IMR-90 (cell line): ENCODE data around the gene R3HDM2. TPM values are rescaled to one million over a fixed set of nuclear protein-coding genes. Genes with fewer than 3 reads are reported as not detected.

ENCODE experiments used
- ATAC-seq: fragments of 200-7000 bp; cut with Tn5 transposase; 2 replicates; pipeline ENCODE4 v1.9.1; 2020; ENCODE audit warnings: low read depth, mild to moderate bottlenecking, moderate library complexity
- BruUV-seq: library from RNA; stranded (reverse); fragments of 400-500 nt; replicated peaks from 2 replicates; lab custom pipeline; 2021; lab: Mats Ljungman, UMichigan
- CTCF ChIA-PET: fragments of 300-600 bp; formaldehyde crosslinking; extraction: SDS; loops from one replicate; lab custom pipeline; 2021; ENCODE audit warnings: antibody characterized with exemption; lab: Yijun Ruan, JAX
- POLR2A ChIA-PET: fragments of 300-600 bp; sonication (Branson Sonifier 250); formaldehyde crosslinking; loops from one replicate; lab custom pipeline; 2022; ENCODE audit warnings: antibody characterized with exemption; ENCODE audit not compliant: unreplicated experiment; lab: Charles Lee
- DNase-seq: peaks from one replicate; pipeline ENCODE4 v3.0.0; 2013
- H2AFZ ChIP-seq: replicated peaks from 2 replicates; pipeline ENCODE3; 2013; ENCODE audit warnings: low read length, mild to moderate bottlenecking; ENCODE audit not compliant: poor library complexity
- H2AK5ac ChIP-seq: 2 replicates; pipeline ENCODE4 v1.6.1; 2013; ENCODE audit warnings: low read depth, low read length, inconsistent platforms
- H2AK9ac ChIP-seq: replicated peaks from 2 replicates; pipeline ENCODE3; 2013; ENCODE audit warnings: mild to moderate bottlenecking, low read depth, low read length, moderate library complexity; ENCODE audit not compliant: poor library complexity
- H2BK120ac ChIP-seq: 2 replicates; pipeline ENCODE4 v1.6.1; 2013; ENCODE audit warnings: low read depth, low read length, inconsistent platforms
- H2BK15ac ChIP-seq: 3 replicates; pipeline ENCODE4 v1.6.1; 2013; ENCODE audit warnings: low read depth, low read length, inconsistent platforms
- H2BK20ac ChIP-seq: 2 replicates; pipeline ENCODE4 v1.6.1; 2013; ENCODE audit warnings: low read depth, mild to moderate bottlenecking, inconsistent platforms, low read length, moderate library complexity
- H2BK5ac ChIP-seq: 2 replicates; pipeline ENCODE4 v1.6.1; 2013; ENCODE audit warnings: mild to moderate bottlenecking, low read depth, low read length, inconsistent platforms; ENCODE audit not compliant: poor library complexity, severe bottlenecking
- H3K14ac ChIP-seq: replicated peaks from 2 replicates; pipeline ENCODE4 v1.6.1; 2013; ENCODE audit warnings: low read depth, low read length, inconsistent platforms
- H3K18ac ChIP-seq: 2 replicates; pipeline ENCODE4 v1.6.1; 2013; ENCODE audit warnings: low read depth, low read length, control low read depth
- H3K23ac ChIP-seq: 2 replicates; pipeline ENCODE4 v1.6.1; 2013; ENCODE audit warnings: low read depth, low read length, inconsistent platforms
- H3K27ac ChIP-seq: 2 replicates; pipeline ENCODE4 v1.5.1; 2013; ENCODE audit warnings: mild to moderate bottlenecking, control low read depth, low read length; ENCODE audit not compliant: insufficient read depth
- H3K27me3 ChIP-seq: 2 replicates; pipeline ENCODE4 v1.6.1; 2013; ENCODE audit warnings: low read length; ENCODE audit not compliant: control insufficient read depth, insufficient read depth
- H3K36me3 ChIP-seq: 2 replicates; pipeline ENCODE4 v1.6.1; 2013; ENCODE audit warnings: low read length, mixed read lengths; ENCODE audit not compliant: control insufficient read depth, insufficient read depth
- H3K4ac ChIP-seq: 2 replicates; pipeline ENCODE4 v1.6.1; 2013; ENCODE audit warnings: low read depth, low read length, inconsistent platforms
- H3K4me1 ChIP-seq: 2 replicates; pipeline ENCODE4 v1.6.1; 2013; ENCODE audit warnings: low read length, mixed read lengths; ENCODE audit not compliant: control insufficient read depth, insufficient read depth
- H3K4me2 ChIP-seq: 2 replicates; pipeline ENCODE4 v1.6.1; 2013; ENCODE audit warnings: low read depth, mild to moderate bottlenecking, control low read depth, low read length, moderate library complexity
- H3K4me3 ChIP-seq: 2 replicates; pipeline ENCODE4 v1.5.1; 2013; ENCODE audit warnings: low read depth, mild to moderate bottlenecking, control low read depth, low read length, moderate library complexity; ENCODE audit not compliant: insufficient read depth
- H3K56ac ChIP-seq: 2 replicates; pipeline ENCODE4 v1.6.1; 2013; ENCODE audit warnings: low read length, inconsistent platforms; ENCODE audit not compliant: insufficient read depth; ENCODE audit errors: extremely low read depth
- H3K79me1 ChIP-seq, 2 experiments: 2 replicates each; pipeline ENCODE4 v1.6.1; 2013; ENCODE audit warnings: low read length in 2 of 2, inconsistent platforms in 1 of 2, low read depth in 1 of 2
- H3K9ac ChIP-seq: 2 replicates; pipeline ENCODE4 v1.6.1; 2013; ENCODE audit warnings: low read depth, low read length, control low read depth
- H3K9me1 ChIP-seq: 2 replicates; pipeline ENCODE4 v1.6.1; 2013; ENCODE audit warnings: low read length, inconsistent platforms; ENCODE audit not compliant: insufficient read depth
- H3K9me3 ChIP-seq: 2 replicates; pipeline ENCODE4 v1.6.1; 2013; ENCODE audit warnings: low read length; ENCODE audit not compliant: control insufficient read depth, insufficient read depth
- H4K20me1 ChIP-seq: 2 replicates; pipeline ENCODE4 v1.6.1; 2013; ENCODE audit warnings: low read length, inconsistent platforms; ENCODE audit not compliant: insufficient read depth
- H4K5ac ChIP-seq: 2 replicates; pipeline ENCODE4 v1.6.1; 2013; ENCODE audit warnings: mild to moderate bottlenecking, low read depth, low read length, control low read depth
- H4K8ac ChIP-seq, 2 experiments: 2 replicates each; pipeline ENCODE4 v1.6.1; 2013; ENCODE audit warnings: low read depth in 2 of 2, low read length in 2 of 2, control low read depth in 1 of 2, inconsistent platforms in 1 of 2
- H4K91ac ChIP-seq: 2 replicates; pipeline ENCODE4 v1.6.1; 2013; ENCODE audit warnings: low read depth, low read length, inconsistent platforms; ENCODE audit not compliant: insufficient read depth
- BHLHE40 ChIP-seq: fragments of 150-350 bp; IDR thresholded peaks from 2 replicates; pipeline ENCODE4 v1.6.1; 2016; ENCODE audit warnings: mild to moderate bottlenecking, low read depth, low read length
- CEBPB ChIP-seq: IDR thresholded peaks from 2 replicates; pipeline ENCODE4 v1.6.1; 2012; ENCODE audit warnings: low read depth, low read length, improper control_type of control experiment
- CHD1 ChIP-seq: IDR thresholded peaks from 2 replicates; pipeline ENCODE4 v1.6.1; 2012; ENCODE audit warnings: low read depth, low read length, improper control_type of control experiment
- FOS ChIP-seq: fragments of 150-350 bp; IDR thresholded peaks from 2 replicates; pipeline ENCODE4 v1.6.1; 2016; ENCODE audit warnings: low read depth, low read length
- MAFK ChIP-seq: IDR thresholded peaks from 2 replicates; pipeline ENCODE4 v1.6.1; 2012; ENCODE audit warnings: low read depth, low read length, improper control_type of control experiment
- MAZ ChIP-seq: IDR thresholded peaks from 2 replicates; pipeline ENCODE4 v1.6.1; 2012; ENCODE audit warnings: low read depth, mild to moderate bottlenecking, low read length, improper control_type of control experiment, moderate library complexity, borderline replicate concordance
- MXI1 ChIP-seq: IDR thresholded peaks from 2 replicates; pipeline ENCODE4 v1.6.1; 2012; ENCODE audit warnings: low read depth, mild to moderate bottlenecking, low read length, moderate library complexity, borderline replicate concordance
- NFE2L2 ChIP-seq: fragments of 150-350 bp; IDR thresholded peaks from 2 replicates; pipeline ENCODE4 v1.6.1; 2016; ENCODE audit warnings: low read depth, mild to moderate bottlenecking, low read length
- POLR2A ChIP-seq: IDR thresholded peaks from 2 replicates; pipeline ENCODE4 v1.6.1; 2012; ENCODE audit warnings: mild to moderate bottlenecking, low read depth, low read length
- RAD21 ChIP-seq: IDR thresholded peaks from 2 replicates; pipeline ENCODE4 v1.6.1; 2012; ENCODE audit warnings: low read length, improper control_type of control experiment
- RCOR1 ChIP-seq: IDR thresholded peaks from 2 replicates; pipeline ENCODE4 v1.6.1; 2012; ENCODE audit warnings: mild to moderate bottlenecking, low read length, improper control_type of control experiment; ENCODE audit not compliant: insufficient replicate concordance
- RFX5 ChIP-seq: IDR thresholded peaks from 2 replicates; pipeline ENCODE4 v1.8.0; 2012; ENCODE audit warnings: low read depth, mild to moderate bottlenecking, low read length, moderate library complexity
- SMC3 ChIP-seq: fragments of 150-350 bp; IDR thresholded peaks from 2 replicates; pipeline ENCODE4 v1.6.1; 2016; ENCODE audit warnings: low read depth, mild to moderate bottlenecking, antibody characterized with exemption, low read length, moderate library complexity
- WGBS, 2 experiments: methylation state at CpG; one replicate each; pipeline versions ENCODE4 v1.1.5 to v1.1.7; 2013; ENCODE audit warnings: missing lambda C conversion rate in 2 of 2; ENCODE audit not compliant: insufficient read length in 1 of 2; ENCODE audit errors: extremely low coverage in 2 of 2; 5-methylcytosine and 5-hydroxymethylcytosine counted together
- dilution Hi-C: fragments of 300-500 bp; cut with HindIII; formaldehyde crosslinking; loops from one replicate; pipeline ENCODE4 v1.14.3; 2018; ENCODE audit warnings: low sequenced_read_pairs; ENCODE audit not compliant: unreplicated experiment
- in situ Hi-C: fragments of 300-500 bp; cut with MboI; formaldehyde crosslinking; loops from 3 replicates; pipeline ENCODE4 v1.14.3; 2019; ENCODE audit warnings: low sequenced_read_pairs, inconsistent platforms, mixed read lengths
- intact Hi-C: fragments of 100-400 bp; cut with micrococcal nuclease; formaldehyde crosslinking; loops from 2 replicates; pipeline ENCODE4 v1.10.0; 2022
- polyA plus RNA-seq, 3 experiments: library from polyadenylated mRNA; depleted of rRNA; stranded (reverse); fragments of >200 nt; gene quantifications; 2 replicates each; pipeline ENCODE4 v1.2.3, GENCODE V29; 2012; ENCODE audit warnings: low replicate concordance in 1 of 3
- total RNA-seq: library from RNA; depleted of rRNA; stranded (reverse); fragments of >200 nt; gene quantifications from 2 replicates; pipeline ENCODE4 v1.2.3, GENCODE V29; 2012
- TF ChIP-seq, protein P1 (sequence below): conservative IDR thresholded peaks from 2 replicates; pipeline ENCODE4 v1.5.1; 2012; ENCODE audit warnings: mild to moderate bottlenecking, low read depth, low read length, improper control_type of control experiment
- TF ChIP-seq, protein P2 (sequence below): fragments of 150-350 bp; IDR thresholded peaks from 2 replicates; pipeline ENCODE4 v1.6.1; 2017; ENCODE audit warnings: mild to moderate bottlenecking, antibody characterized with exemption, low read length, low read depth
- TF ChIP-seq, protein P3 (sequence below): fragments of 150-350 bp; IDR thresholded peaks from 2 replicates; pipeline ENCODE4 v1.6.1; 2016; ENCODE audit warnings: low read depth, mild to moderate bottlenecking, low read length, moderate library complexity, borderline replicate concordance

R3HDM2 gene
- total and polyA plus RNA-seq, 2 of the 4 experiments (the other 2 are of a cell fraction): 7.5 to 28.4 TPM

DNA sequence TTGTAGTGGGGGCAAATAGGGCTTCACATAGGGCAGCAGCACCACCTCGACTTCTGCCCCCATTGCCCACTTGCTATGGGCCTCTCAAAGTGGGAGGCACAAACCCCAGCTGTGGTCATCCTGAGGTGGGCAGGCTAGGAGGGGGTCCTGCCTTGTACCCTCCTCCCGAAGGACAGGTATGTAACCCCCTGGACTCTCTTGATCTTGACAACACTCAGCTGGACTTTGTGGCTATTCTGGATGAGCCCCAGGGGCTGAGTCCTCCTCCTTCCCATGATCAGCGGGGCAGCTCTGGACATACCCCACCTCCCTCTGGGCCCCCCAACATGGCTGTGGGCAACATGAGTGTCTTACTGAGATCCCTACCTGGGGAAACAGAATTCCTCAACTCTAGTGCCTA is 40.8 kb upstream of the R3HDM2 start:
- ATAC-seq (no peak), DNase-seq (no peak)
- Histone ChIP-seq H4K20me1 (no peaks in the 10 kb centered on the region), H3K79me1 (no peaks in the 10 kb centered on the region), H2AFZ (no peak overlapping the region), H2BK15ac (no peak overlapping the region), H4K8ac (no peak overlapping the region), H3K4me3 (no peak overlapping the region), H3K9me3 (no peaks in the 10 kb centered on the region; the same call in 1 of the 2 replicates), H3K4me1 (0 out of 2 replicates have a peak, but pooled peaks cover 2% of the 10 kb centered on the region), H3K36me3 (no peaks in the 10 kb centered on the region), H4K5ac (no peak overlapping the region), H3K18ac (no peak overlapping the region), H3K27me3 (peaks cover 54% of the 10 kb centered on the region), H3K9ac (no peak overlapping the region), H3K23ac (no peak overlapping the region), H3K27ac (no peak overlapping the region), H2BK120ac (no peak overlapping the region), H2AK9ac (no peak overlapping the region), H3K4me2 (no peak overlapping the region), H3K56ac (no peak overlapping the region), H4K91ac (no peak overlapping the region), H2BK5ac (no peak overlapping the region), H3K14ac (no peak overlapping the region), H3K9me1 (0 out of 2 replicates have a peak, but pooled peaks cover 2% of the 10 kb centered on the region), H2AK5ac (no peak overlapping the region), H3K4ac (no peak overlapping the region), H2BK20ac (no peak overlapping the region)
- no CpG with 5 or more reads among the region's 3 CpGs for WGBS, 2 experiments
- in situ Hi-C loops: no loop called here
- no TSS peak for BruUV-seq
- intact Hi-C loops: no loop called here
- ChIA-PET CTCF (no interaction called here), POLR2A (no interaction called here)
- TF ChIP-seq MAFK (no peak), BHLHE40 (no peak), MXI1 (no peak), MAZ (no peak), POLR2A (no peak), RFX5 (no peak), RAD21 (no peak), CEBPB (no peak), SMC3 (no peak), CHD1 (no peak), FOS (no peak), NFE2L2 (no peak), RCOR1 (no peak)
- TF ChIP-seq, protein P1, sequence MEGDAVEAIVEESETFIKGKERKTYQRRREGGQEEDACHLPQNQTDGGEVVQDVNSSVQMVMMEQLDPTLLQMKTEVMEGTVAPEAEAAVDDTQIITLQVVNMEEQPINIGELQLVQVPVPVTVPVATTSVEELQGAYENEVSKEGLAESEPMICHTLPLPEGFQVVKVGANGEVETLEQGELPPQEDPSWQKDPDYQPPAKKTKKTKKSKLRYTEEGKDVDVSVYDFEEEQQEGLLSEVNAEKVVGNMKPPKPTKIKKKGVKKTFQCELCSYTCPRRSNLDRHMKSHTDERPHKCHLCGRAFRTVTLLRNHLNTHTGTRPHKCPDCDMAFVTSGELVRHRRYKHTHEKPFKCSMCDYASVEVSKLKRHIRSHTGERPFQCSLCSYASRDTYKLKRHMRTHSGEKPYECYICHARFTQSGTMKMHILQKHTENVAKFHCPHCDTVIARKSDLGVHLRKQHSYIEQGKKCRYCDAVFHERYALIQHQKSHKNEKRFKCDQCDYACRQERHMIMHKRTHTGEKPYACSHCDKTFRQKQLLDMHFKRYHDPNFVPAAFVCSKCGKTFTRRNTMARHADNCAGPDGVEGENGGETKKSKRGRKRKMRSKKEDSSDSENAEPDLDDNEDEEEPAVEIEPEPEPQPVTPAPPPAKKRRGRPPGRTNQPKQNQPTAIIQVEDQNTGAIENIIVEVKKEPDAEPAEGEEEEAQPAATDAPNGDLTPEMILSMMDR: no peak
- TF ChIP-seq, protein P2, sequence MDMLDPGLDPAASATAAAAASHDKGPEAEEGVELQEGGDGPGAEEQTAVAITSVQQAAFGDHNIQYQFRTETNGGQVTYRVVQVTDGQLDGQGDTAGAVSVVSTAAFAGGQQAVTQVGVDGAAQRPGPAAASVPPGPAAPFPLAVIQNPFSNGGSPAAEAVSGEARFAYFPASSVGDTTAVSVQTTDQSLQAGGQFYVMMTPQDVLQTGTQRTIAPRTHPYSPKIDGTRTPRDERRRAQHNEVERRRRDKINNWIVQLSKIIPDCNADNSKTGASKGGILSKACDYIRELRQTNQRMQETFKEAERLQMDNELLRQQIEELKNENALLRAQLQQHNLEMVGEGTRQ: no peak
- TF ChIP-seq, protein P3, sequence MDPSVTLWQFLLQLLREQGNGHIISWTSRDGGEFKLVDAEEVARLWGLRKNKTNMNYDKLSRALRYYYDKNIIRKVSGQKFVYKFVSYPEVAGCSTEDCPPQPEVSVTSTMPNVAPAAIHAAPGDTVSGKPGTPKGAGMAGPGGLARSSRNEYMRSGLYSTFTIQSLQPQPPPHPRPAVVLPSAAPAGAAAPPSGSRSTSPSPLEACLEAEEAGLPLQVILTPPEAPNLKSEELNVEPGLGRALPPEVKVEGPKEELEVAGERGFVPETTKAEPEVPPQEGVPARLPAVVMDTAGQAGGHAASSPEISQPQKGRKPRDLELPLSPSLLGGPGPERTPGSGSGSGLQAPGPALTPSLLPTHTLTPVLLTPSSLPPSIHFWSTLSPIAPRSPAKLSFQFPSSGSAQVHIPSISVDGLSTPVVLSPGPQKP: no peak
- dilution Hi-C loops: no loop called here
